ES-I3 (cell line): ENCODE measurements around the gene AUTS2.
"Not testable (repeated sequence)": the region's sequence is repeated elsewhere in the genome, so short reads cannot be mapped to it uniquely, and the experiment has no call there.

Source experiments
- H3K36me3 ChIP-seq: 2 replicates; pipeline ENCODE4 v1.6.1; 2013; ENCODE audit warnings: mild to moderate bottlenecking, low read length, control low read depth, moderate library complexity; ENCODE audit not compliant: insufficient read depth
- H3K4me1 ChIP-seq: 2 replicates; pipeline ENCODE4 v1.6.1; 2013; ENCODE audit warnings: mild to moderate bottlenecking, control low read depth, low read length; ENCODE audit not compliant: insufficient read depth
- H3K9ac ChIP-seq: 2 replicates; pipeline ENCODE4 v1.6.1; 2013; ENCODE audit warnings: low read depth, mild to moderate bottlenecking, low read length, moderate library complexity
- H3K9me3 ChIP-seq: 2 replicates; pipeline ENCODE4 v1.6.1; 2013; ENCODE audit warnings: mild to moderate bottlenecking, low read length, moderate library complexity; ENCODE audit not compliant: control insufficient read depth, insufficient read depth

Gene AUTS2

DNA sequence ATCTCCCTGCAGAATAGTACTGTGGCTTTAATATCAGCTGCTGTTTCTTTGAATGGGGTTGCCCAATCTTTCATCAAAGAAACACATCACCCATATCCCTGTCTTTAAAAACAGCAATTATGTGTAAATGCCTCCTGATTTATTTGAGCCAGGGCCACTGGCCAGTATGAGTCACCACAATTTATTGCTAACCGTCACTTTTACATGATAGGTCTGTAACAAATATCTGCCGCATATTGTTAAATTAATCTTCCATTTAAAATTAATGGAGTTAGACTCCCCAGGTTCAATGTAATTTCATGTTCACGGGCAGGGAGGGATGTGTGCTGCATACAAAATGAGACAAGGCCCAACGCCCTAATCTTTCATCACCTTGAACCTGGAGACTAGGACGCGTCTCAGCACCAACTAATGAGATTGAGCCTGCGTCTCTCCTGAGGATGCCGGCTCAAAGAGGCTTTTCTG is 673.4 kb downstream of the AUTS2 start:
- Histone ChIP-seq H3K4me1 (peaks cover 20% of the 10 kb centered on the region), H3K36me3 (no peaks in the 10 kb centered on the region; the same call in 1 of the 2 replicates), H3K9ac (no peak overlapping the region), H3K9me3 (no peaks in the 10 kb centered on the region)

- not testable (repeated sequence) for H3K9me3 ChIP-seq, H3K36me3 ChIP-seq, H3K4me1 ChIP-seq, H3K9ac ChIP-seq
Measured at GRCh38 chr7:70275570-70275969, 677.3 kb downstream of the AUTS2 start.

- Histone ChIP-seq H3K9me3 (no peaks in the 10 kb centered on the region), H3K36me3 (no peaks in the 10 kb centered on the region), H3K4me1 (no peaks in the 10 kb centered on the region), H3K9ac (no peak overlapping the region)
Measured at GRCh38 chr7:70285187-70285586, 686.9 kb downstream of the AUTS2 start.

GRCh38 chr7:70285854-70286253 is 687.6 kb downstream of the AUTS2 start:
- Histone ChIP-seq H3K4me1 (no peaks in the 10 kb centered on the region), H3K9ac (no peak overlapping the region), H3K36me3 (no peaks in the 10 kb centered on the region), H3K9me3 (no peaks in the 10 kb centered on the region)

DNA sequence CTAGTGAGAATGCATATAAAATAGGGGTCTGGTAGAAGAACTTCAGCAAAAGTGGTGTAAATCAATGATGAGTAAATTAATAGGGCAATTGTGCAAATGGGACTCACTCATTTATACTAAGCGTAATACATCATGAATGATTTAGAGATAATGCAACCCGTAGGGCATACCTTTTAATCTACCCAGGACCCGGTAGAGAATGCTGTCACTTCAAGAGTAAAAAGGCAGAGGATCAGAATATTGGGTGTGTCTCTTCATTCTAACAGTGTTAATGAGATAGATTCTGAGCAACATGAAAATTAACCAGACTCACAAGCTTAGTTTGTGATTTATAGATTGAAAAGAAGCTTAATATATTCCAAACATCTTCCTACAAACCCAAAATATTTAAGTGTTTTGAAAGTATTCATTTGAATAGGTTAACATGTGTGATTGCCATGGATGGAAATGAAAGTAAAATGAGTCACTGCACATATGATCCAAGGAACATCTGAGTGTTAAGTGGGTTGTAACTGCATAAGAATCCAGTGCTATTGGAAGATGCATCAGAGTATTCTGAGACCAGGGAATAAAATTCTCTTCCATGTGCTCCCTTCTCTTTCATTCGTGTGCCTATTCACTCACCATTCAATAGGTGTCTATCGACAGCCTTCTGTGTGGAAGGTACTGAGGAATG is 690.6 kb downstream of the AUTS2 start:
- Histone ChIP-seq H3K36me3 (no peaks in the 10 kb centered on the region), H3K9me3 (no peaks in the 10 kb centered on the region), H3K9ac (no peak overlapping the region), H3K4me1 (no peaks in the 10 kb centered on the region)

GRCh38 chr7:70292716-70293115 is 694.4 kb downstream of the AUTS2 start:
- Histone ChIP-seq H3K4me1 (no peaks in the 10 kb centered on the region), H3K36me3 (no peaks in the 10 kb centered on the region), H3K9me3 (peaks cover 2% of the 10 kb centered on the region; the same call in 1 of the 2 replicates), H3K9ac (no peak overlapping the region)

DNA sequence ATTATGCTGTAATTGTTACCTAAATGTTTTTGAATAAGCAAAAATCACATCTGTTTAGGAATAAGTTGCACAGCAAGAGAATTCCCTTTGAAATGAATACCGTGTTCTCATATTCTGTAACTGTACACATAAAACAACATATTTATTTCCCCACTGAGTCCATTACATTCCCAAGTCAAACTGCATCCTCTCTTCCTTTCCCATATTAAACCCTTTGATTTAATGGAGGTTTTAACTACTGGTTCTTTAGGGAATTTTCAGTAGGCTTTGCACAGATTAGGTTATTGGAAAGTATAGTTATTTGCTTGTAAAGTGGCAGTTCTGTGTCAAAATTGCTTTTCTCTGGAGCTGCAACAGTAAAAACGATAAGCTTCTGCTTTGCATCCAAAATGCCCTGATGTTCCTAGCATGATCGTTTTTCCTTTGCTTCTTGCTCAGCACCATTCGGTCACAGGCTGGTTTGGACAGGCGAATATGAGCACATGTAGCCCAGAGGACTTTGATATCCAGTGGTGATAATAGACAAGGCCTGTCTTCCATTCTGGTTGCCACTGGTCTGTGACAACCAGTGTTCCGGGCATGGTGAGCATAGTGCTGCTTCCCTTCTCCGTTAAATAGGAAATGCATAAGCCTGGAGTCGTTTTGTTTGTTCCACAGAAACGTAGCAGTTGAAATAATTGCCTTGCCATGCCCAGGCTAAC is 696.1 kb downstream of the AUTS2 start:
- Histone ChIP-seq H3K4me1 (no peaks in the 10 kb centered on the region), H3K36me3 (no peaks in the 10 kb centered on the region), H3K9me3 (peaks cover 2% of the 10 kb centered on the region; the same call in 1 of the 2 replicates), H3K9ac (no peak overlapping the region)

- Histone ChIP-seq H3K36me3 (no peaks in the 10 kb centered on the region), H3K4me1 (no peaks in the 10 kb centered on the region), H3K9ac (no peak overlapping the region), H3K9me3 (peaks cover 2% of the 10 kb centered on the region; the same call in 1 of the 2 replicates)
Measured at GRCh38 chr7:70298780-70299471, 700.7 kb downstream of the AUTS2 start.

- no peaks in the 10 kb centered on the region for H3K4me1 ChIP-seq
Measured at GRCh38 chr7:70299472-70299807, 701.2 kb downstream of the AUTS2 start.

GRCh38 chr7:70301673-70302185 is 703.5 kb downstream of the AUTS2 start:
- Histone ChIP-seq H3K4me1 (no peaks in the 10 kb centered on the region), H3K36me3 (no peaks in the 10 kb centered on the region), H3K9me3 (peaks cover 2% of the 10 kb centered on the region; the same call in 1 of the 2 replicates), H3K9ac (no peak overlapping the region)

More at GRCh38 chr7:70299472-70299807, 701.2 kb downstream of the AUTS2 start:
- Histone ChIP-seq H3K9me3 (peaks cover 2% of the 10 kb centered on the region; the same call in 1 of the 2 replicates), H3K36me3 (no peaks in the 10 kb centered on the region), H3K9ac (no peak overlapping the region)

GRCh38 chr7:70303309-70303708 is 705.0 kb downstream of the AUTS2 start:
- no peaks in the 10 kb centered on the region for H3K9me3 ChIP-seq
- H3K4me1 ChIP-seq, result no peaks in the 10 kb centered on the region
- no peaks in the 10 kb centered on the region for H3K36me3 ChIP-seq
- H3K9ac ChIP-seq, result no peak overlapping the region

- Histone ChIP-seq H3K9ac (no peak overlapping the region), H3K9me3 (no peaks in the 10 kb centered on the region), H3K4me1 (no peaks in the 10 kb centered on the region), H3K36me3 (no peaks in the 10 kb centered on the region)
Measured at GRCh38 chr7:70303780-70304179, 705.5 kb downstream of the AUTS2 start.

GRCh38 chr7:70306173-70306572 is 707.9 kb downstream of the AUTS2 start:
- Histone ChIP-seq H3K9ac (no peak overlapping the region), H3K36me3 (no peaks in the 10 kb centered on the region), H3K4me1 (no peaks in the 10 kb centered on the region), H3K9me3 (no peaks in the 10 kb centered on the region)

GRCh38 chr7:70307544-70308106 is 709.4 kb downstream of the AUTS2 start:
- Histone ChIP-seq H3K9me3 (no peaks in the 10 kb centered on the region), H3K9ac (no peak overlapping the region), H3K36me3 (no peaks in the 10 kb centered on the region), H3K4me1 (no peaks in the 10 kb centered on the region)
